Right lobe of liver (tissue), 4 donors: ENCODE results near the gene CTSF.

Experiments used
- POLR2A ChIP-seq: fragments of 450-650 bp; IDR thresholded peaks from one replicate; pipeline ENCODE4 v1.6.1; 2017; ENCODE audit warnings: antibody characterized with exemption, mild to moderate bottlenecking
- TF ChIP-seq, protein P1 (sequence below), 4 donors: fragments of 200-600 bp in 3 of 4; fragments of 450-650 bp in 1 of 4; IDR thresholded peaks; one replicate each; pipeline versions ENCODE4 v1.5.1 to v1.8.0; 2016 to 2022; ENCODE audit warnings: antibody characterized with exemption in 4 of 4, mild to moderate bottlenecking in 2 of 4
- donor health status: DM: no; HTN: no; CAD: no.
- donor health status: DM: no; HTN: no; CAD: no.
- donor health status: DM: no; HTN: yes; CAD: no.

DNA sequence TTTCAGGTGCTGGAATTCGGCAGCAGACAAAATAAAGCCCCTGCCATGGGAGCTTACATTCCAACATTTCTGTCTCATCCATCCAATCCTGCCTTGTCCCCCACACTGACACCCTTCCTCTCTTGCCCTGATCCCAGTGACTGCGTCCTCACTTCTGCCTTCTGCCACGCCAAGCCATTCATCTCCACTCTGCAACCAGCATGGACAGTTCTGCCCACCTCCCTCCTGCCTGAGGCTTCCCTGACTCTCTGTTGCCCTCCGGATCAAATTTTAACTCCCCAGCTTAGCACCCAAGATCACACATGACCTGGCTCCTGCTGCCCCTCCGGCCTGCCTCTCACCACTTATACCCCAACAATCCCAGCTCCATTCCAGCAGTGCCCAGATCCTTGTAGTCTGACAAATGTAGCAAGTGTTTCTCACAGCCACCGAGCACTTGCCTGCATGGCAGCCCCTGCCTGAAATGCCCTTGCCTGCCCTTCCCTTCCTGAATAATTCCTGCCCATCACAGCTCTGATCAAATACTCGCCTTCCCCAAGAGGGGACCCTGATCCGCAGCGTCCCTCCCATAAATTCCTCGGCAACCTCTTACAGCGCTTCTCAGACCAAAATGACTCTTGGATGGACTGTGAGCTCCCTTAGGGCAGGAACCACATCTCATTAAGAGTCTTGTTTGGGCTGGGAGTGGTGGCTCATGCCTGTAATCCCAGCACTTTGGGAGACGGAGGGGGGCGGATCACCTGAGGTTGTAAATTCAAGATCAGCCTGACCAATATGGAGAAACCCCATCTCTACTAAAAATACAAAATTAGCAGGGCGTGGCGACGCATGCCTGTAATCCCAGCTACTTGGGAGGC lies 19.4 kb downstream of the CTSF start:
- no peak for TF ChIP-seq POLR2A
- TF ChIP-seq, protein P1, sequence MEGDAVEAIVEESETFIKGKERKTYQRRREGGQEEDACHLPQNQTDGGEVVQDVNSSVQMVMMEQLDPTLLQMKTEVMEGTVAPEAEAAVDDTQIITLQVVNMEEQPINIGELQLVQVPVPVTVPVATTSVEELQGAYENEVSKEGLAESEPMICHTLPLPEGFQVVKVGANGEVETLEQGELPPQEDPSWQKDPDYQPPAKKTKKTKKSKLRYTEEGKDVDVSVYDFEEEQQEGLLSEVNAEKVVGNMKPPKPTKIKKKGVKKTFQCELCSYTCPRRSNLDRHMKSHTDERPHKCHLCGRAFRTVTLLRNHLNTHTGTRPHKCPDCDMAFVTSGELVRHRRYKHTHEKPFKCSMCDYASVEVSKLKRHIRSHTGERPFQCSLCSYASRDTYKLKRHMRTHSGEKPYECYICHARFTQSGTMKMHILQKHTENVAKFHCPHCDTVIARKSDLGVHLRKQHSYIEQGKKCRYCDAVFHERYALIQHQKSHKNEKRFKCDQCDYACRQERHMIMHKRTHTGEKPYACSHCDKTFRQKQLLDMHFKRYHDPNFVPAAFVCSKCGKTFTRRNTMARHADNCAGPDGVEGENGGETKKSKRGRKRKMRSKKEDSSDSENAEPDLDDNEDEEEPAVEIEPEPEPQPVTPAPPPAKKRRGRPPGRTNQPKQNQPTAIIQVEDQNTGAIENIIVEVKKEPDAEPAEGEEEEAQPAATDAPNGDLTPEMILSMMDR (IDR thresholded peaks at IDR 0.05): no peak
